Mesenchymal stem cell (in vitro differentiated cells and primary cell): ENCODE data around the gene OR10W1.

Experiments used
- DNase-seq: peaks from one replicate; pipeline ENCODE4 v3.0.0-alpha.2; 2013
- H2AFZ ChIP-seq: one replicate; pipeline ENCODE4 v1.6.1; 2013; ENCODE audit warnings: low read depth, mild to moderate bottlenecking, control low read depth, inconsistent platforms, low read length, moderate library complexity
- H2AK5ac ChIP-seq: 2 replicates; pipeline ENCODE4 v1.6.1; 2013; ENCODE audit warnings: low read length, moderate library complexity, mild to moderate bottlenecking, inconsistent platforms; ENCODE audit not compliant: severe bottlenecking
- H2BK120ac ChIP-seq: one replicate; pipeline ENCODE4 v1.6.1; 2013; ENCODE audit warnings: low read depth, mild to moderate bottlenecking, inconsistent platforms, low read length, moderate library complexity
- H2BK12ac ChIP-seq, 2 experiments: one replicate each; pipeline ENCODE4 v1.6.1; 2013; ENCODE audit warnings: inconsistent platforms in 2 of 2, low read length in 2 of 2, mild to moderate bottlenecking in 2 of 2, moderate library complexity in 2 of 2, control low read depth in 1 of 2
- H2BK15ac ChIP-seq: one replicate; pipeline ENCODE4 v1.6.1; 2013; ENCODE audit warnings: mild to moderate bottlenecking, low read depth, inconsistent platforms; ENCODE audit not compliant: poor library complexity, severe bottlenecking
- H2BK5ac ChIP-seq: 2 replicates; pipeline ENCODE4 v1.6.1; 2013; ENCODE audit warnings: low read depth, mild to moderate bottlenecking, low read length, control low read depth, inconsistent platforms; ENCODE audit not compliant: poor library complexity, severe bottlenecking
- H3K14ac ChIP-seq, 2 experiments: one replicate each; pipeline ENCODE4 v1.6.1; 2013; ENCODE audit warnings: inconsistent platforms in 2 of 2, low read length in 2 of 2, control low read depth in 1 of 2, mild to moderate bottlenecking in 1 of 2, moderate library complexity in 1 of 2
- H3K18ac ChIP-seq, 2 experiments: one replicate each; pipeline ENCODE4 v1.6.1; 2013; ENCODE audit warnings: inconsistent platforms in 2 of 2, low read length in 2 of 2, control low read depth in 1 of 2, low read depth in 1 of 2, mild to moderate bottlenecking in 1 of 2
- H3K23ac ChIP-seq, 2 experiments: one replicate each; pipeline ENCODE4 v1.6.1; 2013; ENCODE audit warnings: inconsistent platforms in 2 of 2, low read length in 2 of 2, mild to moderate bottlenecking in 2 of 2, moderate library complexity in 2 of 2, control low read depth in 1 of 2
- H3K27ac ChIP-seq: 2 replicates; pipeline ENCODE4 v1.5.1; 2013; ENCODE audit warnings: mild to moderate bottlenecking, moderate library complexity, low read length, control low read depth, inconsistent platforms; ENCODE audit not compliant: poor library complexity, severe bottlenecking
- H3K27me3 ChIP-seq, 2 experiments: 2 replicates each; pipeline versions ENCODE4 v1.6.1 to v1.7.0; 2013; ENCODE audit warnings: low read length in 2 of 2, mild to moderate bottlenecking in 2 of 2, moderate library complexity in 2 of 2, control low read depth in 1 of 2, inconsistent platforms in 1 of 2; ENCODE audit not compliant: control insufficient read depth in 1 of 2, insufficient read depth in 1 of 2
- H3K36me3 ChIP-seq, 2 experiments: 2 replicates each; pipeline versions ENCODE4 v1.6.1 to v1.7.0; 2013; ENCODE audit warnings: low read length in 2 of 2, control low read depth in 1 of 2, inconsistent platforms in 1 of 2, low read depth in 1 of 2, mild to moderate bottlenecking in 1 of 2; ENCODE audit not compliant: insufficient read depth in 2 of 2, control insufficient read depth in 1 of 2
- H3K4ac ChIP-seq, 2 experiments: one replicate each; pipeline ENCODE4 v1.6.1; 2013; ENCODE audit warnings: inconsistent platforms in 2 of 2, low read length in 2 of 2, mild to moderate bottlenecking in 2 of 2, moderate library complexity in 2 of 2, control low read depth in 1 of 2, low read depth in 1 of 2
- H3K4me1 ChIP-seq: 2 replicates; pipeline ENCODE4 v1.6.1; 2013; ENCODE audit warnings: low read depth, low read length, control low read depth; ENCODE audit not compliant: control insufficient read depth, insufficient read depth
- H3K4me2 ChIP-seq: 2 replicates; pipeline ENCODE4 v1.6.1; 2013; ENCODE audit warnings: low read length, mild to moderate bottlenecking, inconsistent platforms; ENCODE audit not compliant: poor library complexity, severe bottlenecking
- H3K4me3 ChIP-seq, 2 experiments: 2 replicates each; pipeline versions ENCODE4 v1.5.1 to v1.7.0; 2013; ENCODE audit warnings: low read length in 2 of 2, mild to moderate bottlenecking in 2 of 2, control low read depth in 1 of 2, low read depth in 1 of 2; ENCODE audit not compliant: insufficient read depth in 1 of 2
- H3K79me1 ChIP-seq: replicated peaks from 2 replicates; pipeline ENCODE4 v1.6.1; 2013; ENCODE audit warnings: mild to moderate bottlenecking, control low read depth, low read length, inconsistent platforms; ENCODE audit not compliant: poor library complexity, severe bottlenecking
- H3K9ac ChIP-seq: 2 replicates; pipeline ENCODE4 v1.7.0; 2013; ENCODE audit warnings: mild to moderate bottlenecking, low read length, moderate library complexity
- H3K9me3 ChIP-seq: 2 replicates; pipeline ENCODE4 v1.7.0; 2013; ENCODE audit warnings: mild to moderate bottlenecking, low read length; ENCODE audit not compliant: control insufficient read depth
- H4K8ac ChIP-seq: one replicate; pipeline ENCODE4 v1.6.1; 2013; ENCODE audit warnings: inconsistent platforms, mild to moderate bottlenecking, low read length, moderate library complexity
- H4K91ac ChIP-seq: one replicate; pipeline ENCODE4 v1.6.1; 2013; ENCODE audit warnings: mild to moderate bottlenecking, low read length, inconsistent platforms
- WGBS: methylation state at CpG from one replicate; pipeline ENCODE4 v1.1.7; 2013; ENCODE audit warnings: mixed read lengths; 5-methylcytosine and 5-hydroxymethylcytosine counted together

OR10W1 gene

DNA sequence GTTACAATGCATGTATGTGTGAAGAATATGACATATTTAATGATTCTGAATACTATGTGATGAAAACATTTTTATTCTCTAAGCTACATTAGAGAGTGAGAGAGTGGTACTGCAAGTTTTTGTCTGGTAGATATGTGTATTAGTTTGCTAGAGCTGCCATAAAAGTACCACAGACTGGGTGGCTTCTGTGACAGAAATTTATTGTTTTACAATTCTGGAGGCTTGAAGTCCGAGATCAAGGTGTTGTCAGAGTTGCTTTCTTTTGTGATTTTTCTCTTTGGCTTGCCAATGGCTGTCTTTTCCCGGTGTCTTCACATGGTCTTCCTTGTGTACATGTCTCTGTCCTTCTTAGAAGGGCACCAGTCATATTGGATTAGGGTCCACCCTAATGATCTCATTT, 6.9 kb upstream of the OR10W1 start:
- no peak overlapping the region for H2BK5ac ChIP-seq
- no peak overlapping the region for H2BK120ac ChIP-seq
- no peak overlapping the region for H3K9ac ChIP-seq
- H3K4me3 ChIP-seq: no peak overlapping the region
- WGBS: 41% methylated on average over 2 of the region's 2 CpGs
- no peak overlapping the region for H3K23ac ChIP-seq
- no peaks in the 10 kb centered on the region for H3K4me1 ChIP-seq
- H3K14ac ChIP-seq: no peak overlapping the region
- no peak overlapping the region for H2BK12ac ChIP-seq
- H4K91ac ChIP-seq: no peak overlapping the region
- no peak overlapping the region for H3K27ac ChIP-seq
- no peak for DNase-seq
- no peaks in the 10 kb centered on the region for H3K9me3 ChIP-seq
- no peaks in the 10 kb centered on the region for H3K79me1 ChIP-seq
- H4K8ac ChIP-seq: no peak overlapping the region
- no peaks in the 10 kb centered on the region for H3K36me3 ChIP-seq
- H2AFZ ChIP-seq: no peak overlapping the region
- no peak overlapping the region for H2AK5ac ChIP-seq
- H3K4ac ChIP-seq: no peak overlapping the region
- no peaks in the 10 kb centered on the region for H3K27me3 ChIP-seq
- H2BK15ac ChIP-seq: no peak overlapping the region
- H3K4me2 ChIP-seq: no peak overlapping the region
- H3K18ac ChIP-seq: no peak overlapping the region

DNA sequence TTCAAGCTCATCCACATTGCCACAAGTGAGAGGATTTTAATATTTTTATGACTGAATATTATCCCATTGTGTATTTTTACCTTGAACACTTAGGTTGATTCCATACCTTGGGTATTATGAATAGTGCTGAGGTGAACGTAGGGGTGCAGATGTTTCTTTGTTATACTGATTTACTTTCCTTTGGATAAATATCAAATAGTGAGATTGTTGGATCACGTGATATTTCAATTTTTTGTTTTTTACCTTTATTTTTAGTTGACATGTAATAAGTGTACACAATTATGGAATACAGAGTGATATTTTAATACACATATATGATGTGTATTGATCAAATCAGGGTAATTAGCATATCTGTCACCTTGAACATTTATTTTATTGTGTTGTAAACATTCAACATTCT, 8.1 kb downstream of the OR10W1 start:
- Histone ChIP-seq H3K23ac (no peak overlapping the region), H2BK120ac (no peak overlapping the region), H3K4ac (no peak overlapping the region), H3K4me2 (no peak overlapping the region), H3K79me1 (no peaks in the 10 kb centered on the region), H2AFZ (no peak overlapping the region), H2BK5ac (no peak overlapping the region), H4K91ac (no peak overlapping the region), H4K8ac (no peak overlapping the region), H3K9ac (no peak overlapping the region), H3K27ac (no peak overlapping the region), H2BK15ac (no peak overlapping the region), H2AK5ac (no peak overlapping the region), H3K27me3 (no peaks in the 10 kb centered on the region), H3K18ac (no peak overlapping the region), H2BK12ac (no peak overlapping the region), H3K36me3 (no peaks in the 10 kb centered on the region), H3K4me1 (no peaks in the 10 kb centered on the region), H3K4me3 (no peak overlapping the region), H3K14ac (no peak overlapping the region), H3K9me3 (peaks cover 11% of the 10 kb centered on the region)
- no peak for DNase-seq
- 83% methylated on average over 1 of the region's 2 CpGs for WGBS

DNA sequence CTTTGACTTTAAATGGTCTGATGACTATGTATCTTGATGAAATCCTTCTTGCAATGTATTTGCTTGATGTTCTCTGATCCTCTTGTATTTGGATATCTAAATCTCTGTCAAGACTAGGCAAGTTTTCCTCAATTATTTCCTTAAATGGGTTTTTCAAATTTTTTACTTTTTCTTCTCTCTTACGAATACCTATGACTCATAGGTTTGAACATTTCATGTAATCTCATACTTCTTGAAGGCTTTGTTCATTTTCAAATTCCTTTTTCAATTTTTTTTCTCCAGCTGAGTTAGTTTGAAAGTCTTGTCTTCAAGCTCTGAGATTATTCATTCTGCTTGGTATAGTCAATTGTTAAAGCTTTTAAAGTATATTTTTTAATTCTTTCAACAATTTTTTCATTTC, 13.1 kb downstream of the OR10W1 start:
- Histone ChIP-seq H3K4me2 (no peak overlapping the region), H4K8ac (no peak overlapping the region), H3K4ac (no peak overlapping the region), H3K14ac (no peak overlapping the region), H3K18ac (no peak overlapping the region), H2BK12ac (no peak overlapping the region), H3K36me3 (no peaks in the 10 kb centered on the region), H3K9ac (no peak overlapping the region), H2BK15ac (no peak overlapping the region), H2BK120ac (no peak overlapping the region), H3K27ac (no peak overlapping the region), H3K79me1 (no peaks in the 10 kb centered on the region), H3K9me3 (peaks cover 25% of the 10 kb centered on the region), H3K27me3 (no peaks in the 10 kb centered on the region), H2AFZ (no peak overlapping the region), H4K91ac (no peak overlapping the region), H2AK5ac (no peak overlapping the region), H3K4me3 (no peak overlapping the region), H2BK5ac (no peak overlapping the region), H3K23ac (no peak overlapping the region), H3K4me1 (no peaks in the 10 kb centered on the region)
- WGBS: no CpG with 5 or more reads among the region's 1 CpG
- no peak for DNase-seq

DNA sequence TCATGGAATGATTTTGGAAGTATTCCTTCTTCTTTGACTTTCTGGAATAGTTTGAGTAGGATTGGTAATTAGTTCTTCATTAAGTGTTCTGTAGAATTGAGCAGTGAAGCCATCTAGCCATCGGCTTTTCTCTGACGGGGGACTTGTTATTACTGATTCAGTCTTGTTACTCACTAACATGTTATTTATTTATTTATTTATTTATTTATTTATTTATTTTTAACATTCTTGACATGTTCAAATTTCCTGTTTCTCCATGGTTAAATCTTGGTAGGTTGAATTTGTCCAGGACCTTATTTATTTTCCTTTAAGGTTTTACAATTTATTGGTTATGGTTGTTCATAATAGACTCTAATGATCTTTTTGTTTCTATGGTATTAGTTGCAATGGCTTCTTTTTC, 24.1 kb downstream of the OR10W1 start:
- no peak overlapping the region for H3K4me3 ChIP-seq
- H3K4ac ChIP-seq: no peak overlapping the region
- H3K18ac ChIP-seq: no peak overlapping the region
- H2BK12ac ChIP-seq: no peak overlapping the region
- H2BK5ac ChIP-seq: no peak overlapping the region
- no CpG with 5 or more reads among the region's 2 CpGs for WGBS
- no peaks in the 10 kb centered on the region for H3K4me1 ChIP-seq
- H4K91ac ChIP-seq: no peak overlapping the region
- no peaks in the 10 kb centered on the region for H3K79me1 ChIP-seq
- H2AFZ ChIP-seq: no peak overlapping the region
- H3K23ac ChIP-seq: no peak overlapping the region
- no peak overlapping the region for H3K14ac ChIP-seq
- no peaks in the 10 kb centered on the region for H3K27me3 ChIP-seq
- H2BK120ac ChIP-seq: no peak overlapping the region
- no peak overlapping the region for H2AK5ac ChIP-seq
- no peaks in the 10 kb centered on the region for H3K36me3 ChIP-seq
- H3K27ac ChIP-seq: no peak overlapping the region
- H3K9me3 ChIP-seq: peaks cover 37% of the 10 kb centered on the region
- H3K4me2 ChIP-seq: no peak overlapping the region
- H2BK15ac ChIP-seq: no peak overlapping the region
- H4K8ac ChIP-seq: no peak overlapping the region
- DNase-seq: no peak
- no peak overlapping the region for H3K9ac ChIP-seq
